ENCODE measurements around the gene GABRG3.

- no peak for TF ChIP-seq CTCF (IDR thresholded peaks at IDR 0.05; ENCODE audit: low read depth, low read length, missing input control)
- no peak for TF ChIP-seq EGR1 (IDR thresholded peaks at IDR 0.05; ENCODE audit: low read depth in 2 of 2)
- no peak for TF ChIP-seq MAX (IDR thresholded peaks at IDR 0.05)
- TF ChIP-seq TAF1 (conservative IDR thresholded peaks at IDR 0.05): no peak
- TF ChIP-seq RAD21 (IDR thresholded peaks at IDR 0.05): no peak
- no peak for TF ChIP-seq JUND (IDR thresholded peaks at IDR 0.05)
- no peak for TF ChIP-seq REST (IDR thresholded peaks at IDR 0.05)
These were observed 574.7 kb downstream of the GABRG3 start for GRCh38 chr15:27545494-27546255.

Measured in liver (tissue), 3 donors.